ENCODE measurements around the gene TMEM253.

Gene TMEM253

GRCh38 chr14:21071225-21072030 is 29.4 kb upstream of the TMEM253 start:
- peak; percentile 97 for DNase-seq

- peak; percentile 86 for DNase-seq
Observed at GRCh38 chr14:21072031-21072473, 28.8 kb upstream of the TMEM253 start.

GRCh38 chr14:21072781-21073339 is 28.0 kb upstream of the TMEM253 start:
- DNase-seq = no peak

GRCh38 chr14:21073921-21074320 is 26.9 kb upstream of the TMEM253 start:
- DNase-seq = no peak

- DNase-seq = no peak
Observed at GRCh38 chr14:21074398-21075272, 26.2 kb upstream of the TMEM253 start.

- DNase-seq = no peak
Observed at GRCh38 chr14:21075719-21076437, 25.0 kb upstream of the TMEM253 start.

GRCh38 chr14:21077672-21078071 is 23.2 kb upstream of the TMEM253 start:
- no peak for DNase-seq

- DNase-seq = no peak
Observed at GRCh38 chr14:21078287-21078686, 22.6 kb upstream of the TMEM253 start.

GRCh38 chr14:21078726-21079125 is 22.1 kb upstream of the TMEM253 start:
- DNase-seq = no peak

GRCh38 chr14:21081521-21082142 is 19.2 kb upstream of the TMEM253 start:
- no peak for DNase-seq

GRCh38 chr14:21083565-21084325 is 17.1 kb upstream of the TMEM253 start:
- no peak for DNase-seq

- no peak for DNase-seq
Observed at GRCh38 chr14:21084396-21084795, 16.5 kb upstream of the TMEM253 start.

- peak; percentile 47 for DNase-seq
Observed at GRCh38 chr14:21084998-21085853, 15.6 kb upstream of the TMEM253 start.

- no peak for DNase-seq
Observed at GRCh38 chr14:21086908-21087293, 14.0 kb upstream of the TMEM253 start.

GRCh38 chr14:21087294-21088091 is 13.4 kb upstream of the TMEM253 start:
- peak; percentile 92 for DNase-seq

- DNase-seq = no peak
Observed at GRCh38 chr14:21088687-21089086, 12.2 kb upstream of the TMEM253 start.

GRCh38 chr14:21089271-21089670 is 11.6 kb upstream of the TMEM253 start:
- no peak for DNase-seq

GRCh38 chr14:21089877-21090193 is 11.0 kb upstream of the TMEM253 start:
- DNase-seq = no peak

- DNase-seq = no peak
Observed at GRCh38 chr14:21090194-21090939, 10.5 kb upstream of the TMEM253 start.
